GM12878 (cell line): ENCODE results near the gene NAP1L1. TPM values are rescaled to one million over a fixed set of nuclear protein-coding genes. Genes with fewer than 3 reads are reported as not detected.

Experiments used
- ATAC-seq: fragments of 200-7000 bp; cut with Tn5 transposase; 3 replicates; pipeline ENCODE4 v1.9.1; 2020; ENCODE audit warnings: mild to moderate bottlenecking, moderate library complexity
- BruUV-seq: library from RNA; stranded (reverse); fragments of 400-500 nt; replicated peaks from 2 replicates; lab custom pipeline; 2021; lab: Mats Ljungman, UMichigan
- CTCF ChIA-PET: fragments of 300-600 bp; sonication (Branson Sonifier 250); formaldehyde crosslinking; extraction: SDS; loops from one replicate; lab custom pipeline; 2021; ENCODE audit warnings: inconsistent platforms; lab: Yijun Ruan, JAX
- POLR2A ChIA-PET: fragments of 350-600 bp; formaldehyde crosslinking; extraction: SDS; loops from one replicate; lab custom pipeline; 2021; ENCODE audit warnings: inconsistent platforms; lab: Charles Lee
- RAD21 ChIA-PET: fragments of 300-600 bp; sonication (Branson Sonifier 250); formaldehyde crosslinking; loops from one replicate; lab custom pipeline; 2023; ENCODE audit warnings: antibody characterized with exemption; ENCODE audit not compliant: unreplicated experiment; lab: Charles Lee
- SMC1A ChIA-PET: fragments of 300-600 bp; sonication (Branson Sonifier 250); formaldehyde crosslinking; loops from one replicate; lab custom pipeline; 2023; ENCODE audit not compliant: unreplicated experiment, uncharacterized antibody; lab: Charles Lee
- DNase-seq: peaks from one replicate; pipeline ENCODE4 v3.0.0-alpha.2; 2011; ENCODE audit warnings: low read depth, low spot score
- FAIRE-seq: peaks from 3 replicates; lab custom pipeline; 2011; peaks lifted over from hg19 to GRCh38; lab: Jason Lieb, UNC
- H2AFZ ChIP-seq: 2 replicates; pipeline ENCODE4 v1.6.0; 2011; ENCODE audit warnings: low read depth, low read length, control low read depth; ENCODE audit not compliant: control insufficient read depth
- H3K27ac ChIP-seq: 2 replicates; pipeline ENCODE4 v1.5.1; 2011; ENCODE audit warnings: control low read depth; ENCODE audit not compliant: control insufficient read depth, insufficient read depth
- H3K27me3 ChIP-seq, 2 experiments: replicated peaks in 1 of 2; 2 replicates each; pipeline versions ENCODE4 v1.6.0 to v1.6.1; 2011; ENCODE audit warnings: low read length in 1 of 2; ENCODE audit not compliant: control insufficient read depth in 2 of 2, insufficient read depth in 2 of 2
- H3K36me3 ChIP-seq, 2 experiments: 2 replicates each; pipeline ENCODE4 v1.5.1; 2011; ENCODE audit warnings: low read length in 1 of 2; ENCODE audit not compliant: control insufficient read depth in 2 of 2, insufficient read depth in 2 of 2
- H3K4me1 ChIP-seq: 2 replicates; pipeline ENCODE4 v1.6.1; 2011; ENCODE audit warnings: mild to moderate bottlenecking, low read length, moderate library complexity, mixed read lengths; ENCODE audit not compliant: control insufficient read depth, insufficient read depth
- H3K4me2 ChIP-seq: 2 replicates; pipeline ENCODE4 v1.6.0; 2011; ENCODE audit warnings: control low read depth; ENCODE audit not compliant: control insufficient read depth, insufficient read depth
- H3K4me3 ChIP-seq: fragments of 200-600 bp; sonication (generic); 2 replicates; pipeline ENCODE4 v1.5.1; 2016
- H3K79me2 ChIP-seq: 2 replicates; pipeline ENCODE4 v1.6.0; 2011; ENCODE audit warnings: low read length; ENCODE audit not compliant: control insufficient read depth, insufficient read depth
- H3K9ac ChIP-seq: 2 replicates; pipeline ENCODE4 v1.8.0; 2011; ENCODE audit warnings: low read length, control low read depth, mixed read lengths; ENCODE audit not compliant: control insufficient read depth, insufficient read depth
- H3K9me3 ChIP-seq: replicated peaks from 3 replicates; pipeline ENCODE4 v1.5.1; 2011; ENCODE audit warnings: mild to moderate bottlenecking, low read length; ENCODE audit not compliant: control insufficient read depth, insufficient read depth
- H4K20me1 ChIP-seq: 2 replicates; pipeline ENCODE4 v1.6.0; 2011; ENCODE audit not compliant: control insufficient read depth, insufficient read depth
- ATF3 ChIP-seq: IDR thresholded peaks from 2 replicates; pipeline ENCODE4 v1.6.1; 2011; ENCODE audit warnings: low read depth, mild to moderate bottlenecking, low read length, moderate library complexity, borderline replicate concordance; ENCODE audit errors: extremely low read depth
- BCL3 ChIP-seq: IDR thresholded peaks from 2 replicates; pipeline ENCODE4 v1.6.1; 2011; ENCODE audit warnings: borderline replicate concordance, low read depth, mild to moderate bottlenecking, moderate library complexity, low read length; ENCODE audit not compliant: insufficient read depth, poor library complexity, severe bottlenecking
- BMI1 ChIP-seq: fragments of 450-650 bp; IDR thresholded peaks from 2 replicates; pipeline ENCODE4 v1.6.1; 2016; ENCODE audit warnings: mild to moderate bottlenecking, moderate library complexity, borderline replicate concordance
- CEBPB ChIP-seq, 2 experiments: fragments of 150-350 bp in 1 of 2; IDR thresholded peaks; 2 replicates each; pipeline ENCODE4 v1.6.1; 2012 to 2014; ENCODE audit warnings: low read depth in 2 of 2, low read length in 2 of 2, borderline replicate concordance in 1 of 2, inconsistent platforms in 1 of 2
- GATAD2B ChIP-seq: fragments of 450-650 bp; conservative IDR thresholded peaks from 2 replicates; pipeline ENCODE4 v1.6.1; 2017; ENCODE audit warnings: low read depth, mild to moderate bottlenecking, moderate library complexity
- MTA3 ChIP-seq: IDR thresholded peaks from 2 replicates; pipeline ENCODE4 v1.6.1; 2012; ENCODE audit warnings: low read length, inconsistent platforms, borderline replicate concordance
- NBN ChIP-seq: fragments of 450-650 bp; IDR thresholded peaks from 2 replicates; pipeline ENCODE4 v1.6.1; 2016
- NFYA ChIP-seq: IDR thresholded peaks from 2 replicates; pipeline ENCODE4 v1.6.1; 2011; ENCODE audit warnings: low read depth, mild to moderate bottlenecking, low read length, improper control_type of control experiment, borderline replicate concordance
- NRF1 ChIP-seq: conservative IDR thresholded peaks from 2 replicates; pipeline ENCODE4 v1.6.1; 2011; ENCODE audit warnings: mild to moderate bottlenecking, low read depth, low read length, improper control_type of control experiment
- POLR2AphosphoS2 ChIP-seq: IDR thresholded peaks from 2 replicates; pipeline ENCODE4 v1.6.1; 2011; ENCODE audit warnings: low read depth, mild to moderate bottlenecking, low read length, improper control_type of control experiment, moderate library complexity
- RCOR1 ChIP-seq: conservative IDR thresholded peaks from 2 replicates; pipeline ENCODE4 v1.6.1; 2012; ENCODE audit warnings: low read depth, low read length, improper control_type of control experiment
- RFX5 ChIP-seq: IDR thresholded peaks from 2 replicates; pipeline ENCODE4 v1.6.1; 2011; ENCODE audit warnings: low read depth, low read length, improper control_type of control experiment
- RUNX3 ChIP-seq: IDR thresholded peaks from 2 replicates; pipeline ENCODE4 v1.6.1; 2012; ENCODE audit warnings: low read length, inconsistent platforms
- TCF7 ChIP-seq: IDR thresholded peaks from 2 replicates; pipeline ENCODE4 v1.6.1; 2014; ENCODE audit warnings: antibody characterized with exemption, borderline replicate concordance
- USF2 ChIP-seq: IDR thresholded peaks from 2 replicates; pipeline ENCODE4 v1.6.1; 2011; ENCODE audit warnings: low read depth, low read length, improper control_type of control experiment, borderline replicate concordance
- WGBS: methylation state at CpG from one replicate; pipeline ENCODE4 v1.1.6; 2016; ENCODE audit warnings: low lambda C conversion rate; ENCODE audit not compliant: insufficient replicate concordance, insufficient coverage; ENCODE audit errors: missing lambda C conversion rate; 5-methylcytosine and 5-hydroxymethylcytosine counted together
- in situ Hi-C: fragments of 300-500 bp; cut with MboI; formaldehyde crosslinking; loops from 9 replicates; pipeline ENCODE4 v1.14.3; 2018; ENCODE audit warnings: mixed read lengths
- intact Hi-C: fragments of 100-400 bp; cut with micrococcal nuclease; formaldehyde crosslinking; loops from one replicate; pipeline ENCODE4 v1.14.2; 2022; ENCODE audit not compliant: unreplicated experiment
- polyA plus RNA-seq, 11 experiments: library from polyadenylated mRNA; depleted of rRNA in 4 of 11; unstranded in 6 of 11; stranded (reverse) in 5 of 11; fragments of >200 nt; fragmentation: Nextera tagmentation in 4 of 11; fragmentation: Illumina TruSeq in 1 of 11; extraction: Ambion mirVana in 4 of 11; extraction: Trizol in 1 of 11; gene quantifications; 1 replicate in 1 of 11; 2 replicates in 10 of 11; pipeline versions ENCODE4 v1.2.1 to v1.2.3, GENCODE V29; 2011 to 2016; ENCODE audit warnings: inconsistent platforms in 2 of 11, missing spikeins in 2 of 11, low read depth in 1 of 11
- total RNA-seq, 4 experiments: library from RNA; depleted of rRNA in 3 of 4; stranded (reverse); fragments of >200 nt in 3 of 4; fragmentation: Illumina TruSeq in 1 of 4; extraction: Trizol in 1 of 4; gene quantifications; 2 replicates each; pipeline versions ENCODE4 v1.2.1 to v1.2.3, GENCODE V29; 2013 to 2021

Gene NAP1L1
- total and polyA plus RNA-seq, 10 of the 15 experiments (the other 5 are each of a cell fraction or from before 2014, with no cell fraction given), result 256 to 1,036 (median 536) TPM

- no peak overlapping the region for H3K27ac ChIP-seq
- intact Hi-C loops, result no loop called here
- BruUV-seq, result no TSS peak
- SMC1A ChIA-PET, result interaction anchor here (0.8 to 17.8 kb wide), 18 partner anchors 8 to 498 kb away, joined by 3 to 327 read pairs (median 4); no protein-coding TSS in a partner anchor
- no peaks in the 10 kb centered on the region for H3K36me3 ChIP-seq
- H4K20me1 ChIP-seq, result no peaks in the 10 kb centered on the region
- ATAC-seq (0 out of 3 replicates have a peak, but pooled peaks have one; percentile 4), FAIRE-seq (no peak), DNase-seq (no peak)
- RAD21 ChIA-PET, result interaction anchor here (0.6 to 9.8 kb wide), 14 partner anchors 31 to 499 kb away, joined by 3 to 144 read pairs (median 6); no protein-coding TSS in a partner anchor
- WGBS, result 60% methylated on average over 7 of the region's 7 CpGs
- H3K4me1 ChIP-seq, result peaks cover 16% of the 10 kb centered on the region
- H3K27me3 ChIP-seq, result no peaks in the 10 kb centered on the region; a peak in 1 of 4 replicates
- no peak overlapping the region for H3K9ac ChIP-seq
- CTCF ChIA-PET, result interaction anchor here (0.5 to 10.1 kb wide), 7 partner anchors 38 to 498 kb away, joined by 3 to 144 read pairs (median 5); no protein-coding TSS in a partner anchor
- H3K79me2 ChIP-seq, result no peaks in the 10 kb centered on the region
- POLR2A ChIA-PET, result interaction anchor here (1.4 to 8.9 kb wide), 3 partner anchors 43 to 108 kb away, joined by 4 to 111 read pairs (median 7); no protein-coding TSS in a partner anchor
- H2AFZ ChIP-seq, result no peak overlapping the region
- no peak for TF ChIP-seq TCF7
- TF ChIP-seq BMI1, result no peak
- no peak for TF ChIP-seq MTA3
- TF ChIP-seq USF2, result no peak
- no peak for TF ChIP-seq ATF3
- TF ChIP-seq POLR2AphosphoS2, result no peak
- TF ChIP-seq RFX5, result no peak
- TF ChIP-seq GATAD2B, result no peak
- TF ChIP-seq BCL3, result no peak
- no peak for TF ChIP-seq NRF1
- TF ChIP-seq NBN, result no peak
- TF ChIP-seq RCOR1, result no peak
- TF ChIP-seq NFYA, result no peak
- TF ChIP-seq RUNX3, result no peak
- no peak for TF ChIP-seq CEBPB (IDR thresholded peaks at IDR 0.05; ENCODE audit: borderline replicate concordance in 1 of 2, low read depth in 2 of 2, low read length in 2 of 2)
- TF ChIP-seq, all 136 proteins: peak for 0
- H3K4me2 ChIP-seq, result no peak overlapping the region
- no peaks in the 10 kb centered on the region for H3K9me3 ChIP-seq
- in situ Hi-C loops, result no loop called here
- no peak overlapping the region for H3K4me3 ChIP-seq
These were observed 58.6 kb downstream of the NAP1L1 start for GRCh38 chr12:76025601-76026575.
